Stimulated activated CD4-positive, alpha-beta T cell treated with anti-CD3 and anti-CD28 coated beads, Interleukin-2, amount 100 ng/mL, for 4 hours (primary cell): ENCODE data around the gene TNFAIP8L1.
"Not testable (repeated sequence)": the region's sequence is repeated elsewhere in the genome, so short reads cannot be mapped to it uniquely, and the experiment has no call there.

ENCODE experiments used
- DNase-seq: peaks from one replicate; pipeline ENCODE4 v3.0.0-alpha.2; 2020; ENCODE audit warnings: low read depth

TNFAIP8L1 gene

GRCh38 chr19:4678881-4679790 is 39.8 kb downstream of the TNFAIP8L1 start:
- no peak for DNase-seq

GRCh38 chr19:4680021-4680420 is 40.7 kb downstream of the TNFAIP8L1 start:
- not testable (repeated sequence) for DNase-seq

GRCh38 chr19:4682417-4683200 is 43.3 kb downstream of the TNFAIP8L1 start:
- no peak for DNase-seq

GRCh38 chr19:4684312-4685095 is 45.2 kb downstream of the TNFAIP8L1 start:
- no peak for DNase-seq

GRCh38 chr19:4686700-4687099 is 47.4 kb downstream of the TNFAIP8L1 start:
- no peak for DNase-seq

GRCh38 chr19:4687396-4687795 is 48.1 kb downstream of the TNFAIP8L1 start:
- no peak for DNase-seq

- no peak for DNase-seq
Measured at GRCh38 chr19:4688587-4688986, 49.3 kb downstream of the TNFAIP8L1 start.

GRCh38 chr19:4689403-4689802 is 50.1 kb downstream of the TNFAIP8L1 start:
- DNase-seq, result no peak

GRCh38 chr19:4690361-4690760 is 51.0 kb downstream of the TNFAIP8L1 start:
- no peak for DNase-seq

GRCh38 chr19:4691373-4691772 is 52.1 kb downstream of the TNFAIP8L1 start:
- no peak for DNase-seq

GRCh38 chr19:4692251-4693077 is 53.1 kb downstream of the TNFAIP8L1 start:
- DNase-seq, result no peak

GRCh38 chr19:4693078-4693350 is 53.7 kb downstream of the TNFAIP8L1 start:
- DNase-seq, result no peak

GRCh38 chr19:4693471-4694121 is 54.3 kb downstream of the TNFAIP8L1 start:
- DNase-seq, result no peak

- DNase-seq, result no peak
Measured at GRCh38 chr19:4694211-4694987, 55.1 kb downstream of the TNFAIP8L1 start.

- DNase-seq, result no peak
Measured at GRCh38 chr19:4695224-4695731, 56.0 kb downstream of the TNFAIP8L1 start.

- DNase-seq, result no peak
Measured at GRCh38 chr19:4697304-4697703, 58.0 kb downstream of the TNFAIP8L1 start.

GRCh38 chr19:4699826-4700692 is 60.7 kb downstream of the TNFAIP8L1 start:
- no peak for DNase-seq

- DNase-seq, result no peak
Measured at GRCh38 chr19:4700693-4700970, 61.3 kb downstream of the TNFAIP8L1 start.

- no peak for DNase-seq
Measured at GRCh38 chr19:4701557-4701956, 62.2 kb downstream of the TNFAIP8L1 start.
